K562 (cell line): ENCODE measurements around the gene NUP98. TPM values are rescaled to one million over a fixed set of nuclear protein-coding genes. Genes with fewer than 3 reads are reported as not detected.

Experiments
- ATAC-seq: fragments of 200-7000 bp; cut with Tn5 transposase; 3 replicates; pipeline ENCODE4 v1.9.1; 2020; ENCODE audit warnings: moderate library complexity
- BruUV-seq: library from RNA; stranded (reverse); fragments of 400-500 nt; replicated peaks from 2 replicates; lab custom pipeline; 2021; lab: Mats Ljungman, UMichigan
- CTCF ChIA-PET: fragments of 300-600 bp; formaldehyde crosslinking; extraction: SDS; loops from one replicate; lab custom pipeline; 2021; ENCODE audit warnings: low intra/inter-chr PET ratio; lab: Yijun Ruan, JAX
- POLR2A ChIA-PET: fragments of 300-600, 350-650 bp; sonication (Branson Sonifier 250); formaldehyde crosslinking; extraction: SDS; loops from one replicate; lab custom pipeline; 2021; ENCODE audit warnings: antibody characterized with exemption, inconsistent platforms; lab: Yijun Ruan, JAX
- DNase-seq, 4 experiments: peaks; one replicate each; pipeline versions ENCODE4 v3.0.0 to v3.0.0-alpha.2; 2011 to 2018; ENCODE audit warnings: low spot score in 3 of 4, mixed read lengths in 3 of 4; ENCODE audit errors: extremely low read depth in 1 of 4
- FAIRE-seq: peaks from 2 replicates; lab custom pipeline; 2011; peaks lifted over from hg19 to GRCh38; lab: Jason Lieb, UNC
- H2AFZ ChIP-seq: 2 replicates; pipeline ENCODE4 v1.6.0; 2011; ENCODE audit warnings: low read depth, low read length, control low read depth, inconsistent platforms
- H3K27ac ChIP-seq: fragments of 200-600 bp; 3 replicates; pipeline ENCODE4 v1.8.0; 2011; ENCODE audit warnings: low read depth, mild to moderate bottlenecking, control low read depth, inconsistent platforms, low read length, moderate library complexity, mixed read lengths; ENCODE audit errors: extremely low read depth
- H3K27me3 ChIP-seq, 2 experiments: fragments of 300-600 bp in 1 of 2; 2 replicates in 1 of 2; 3 replicates in 1 of 2; pipeline versions ENCODE4 v1.6.0 to v1.8.0; 2011; ENCODE audit warnings: inconsistent platforms in 2 of 2, low read length in 2 of 2, mild to moderate bottlenecking in 1 of 2, mixed read lengths in 1 of 2, moderate library complexity in 1 of 2; ENCODE audit not compliant: control insufficient read depth in 2 of 2, insufficient read depth in 2 of 2
- H3K36me3 ChIP-seq: fragments of 300-600 bp; 3 replicates; pipeline ENCODE4 v1.8.0; 2011; ENCODE audit warnings: mild to moderate bottlenecking, low read length, inconsistent platforms; ENCODE audit not compliant: control insufficient read depth, insufficient read depth
- H3K4me1 ChIP-seq, 2 experiments: fragments of 200-600 bp in 1 of 2; replicated peaks in 1 of 2; 2 replicates in 1 of 2; 3 replicates in 1 of 2; pipeline versions ENCODE4 v1.5.1 to v1.8.0; 2011; ENCODE audit warnings: inconsistent platforms in 2 of 2, low read length in 2 of 2, mild to moderate bottlenecking in 1 of 2, mixed read lengths in 1 of 2, moderate library complexity in 1 of 2; ENCODE audit not compliant: control insufficient read depth in 2 of 2, insufficient read depth in 2 of 2
- H3K4me2 ChIP-seq: 2 replicates; pipeline ENCODE4 v1.6.1; 2011; ENCODE audit warnings: low read length, control low read depth, inconsistent platforms, mixed read lengths; ENCODE audit not compliant: insufficient read depth
- H3K4me3 ChIP-seq: fragments of 200-600 bp; sonication (generic), shearing (Covaris generic); 2 replicates; pipeline ENCODE4 v1.5.1; 2016; ENCODE audit warnings: control low read depth, inconsistent platforms
- H3K79me2 ChIP-seq: fragments of 200-600 bp; 3 replicates; pipeline ENCODE4 v1.8.0; 2011; ENCODE audit warnings: low read length, inconsistent platforms; ENCODE audit not compliant: control insufficient read depth, insufficient read depth
- H3K9ac ChIP-seq, 2 experiments: 2 replicates each; pipeline versions ENCODE4 v1.6.0 to v1.6.1; 2011; ENCODE audit warnings: low read depth in 2 of 2, low read length in 2 of 2, control low read depth in 1 of 2, inconsistent platforms in 1 of 2, mild to moderate bottlenecking in 1 of 2, mixed read lengths in 1 of 2; ENCODE audit not compliant: insufficient read depth in 1 of 2
- H3K9me1 ChIP-seq: one replicate; pipeline ENCODE4 v1.6.0; 2011; ENCODE audit warnings: inconsistent platforms, mild to moderate bottlenecking, low read length, moderate library complexity; ENCODE audit not compliant: control insufficient read depth, insufficient read depth
- H3K9me3 ChIP-seq: replicated peaks from 2 replicates; pipeline ENCODE4 v1.5.1; 2011; ENCODE audit warnings: low read depth, low read length, inconsistent platforms; ENCODE audit not compliant: control insufficient read depth, insufficient read depth
- H4K20me1 ChIP-seq: replicated peaks from 2 replicates; pipeline ENCODE4 v1.6.1; 2011; ENCODE audit warnings: low read length, inconsistent platforms, mixed read lengths; ENCODE audit not compliant: control insufficient read depth, insufficient read depth
- CHD1 ChIP-seq: fragments of 200-600 bp; sonication (generic); IDR thresholded peaks from one replicate; pipeline ENCODE4 v1.6.1; 2012; ENCODE audit warnings: mild to moderate bottlenecking, moderate library complexity, low read length, inconsistent platforms
- CTCFL ChIP-seq: IDR thresholded peaks from 2 replicates; pipeline ENCODE4 v1.6.1; 2011; ENCODE audit warnings: borderline replicate concordance, low read depth, mild to moderate bottlenecking, moderate library complexity, low read length; ENCODE audit not compliant: insufficient read depth, poor library complexity, severe bottlenecking
- GABPB1 ChIP-seq: sonication (generic); formaldehyde crosslinking; IDR thresholded peaks from 2 replicates; pipeline ENCODE4 v1.8.0; 2022; ENCODE audit warnings: mild to moderate bottlenecking, missing genetic modification reagents
- HDAC2 ChIP-seq: fragments of 450-650 bp; IDR thresholded peaks from 2 replicates; pipeline ENCODE4 v1.6.1; 2016; ENCODE audit warnings: mild to moderate bottlenecking
- HIVEP1 ChIP-seq: fragments of 250-450 bp; sonication (Bioruptor Pico); IDR thresholded peaks from 2 replicates; pipeline ENCODE4 v1.4.0; 2020; ENCODE audit warnings: mild to moderate bottlenecking
- HNRNPK ChIP-seq: fragments of 200-400 bp; formaldehyde crosslinking; IDR thresholded peaks from one replicate; pipeline ENCODE4 v1.6.1; 2018; ENCODE audit warnings: mild to moderate bottlenecking, low read depth, low read length; ENCODE audit not compliant: poor library complexity, severe bottlenecking
- HNRNPUL1 ChIP-seq: fragments of 200-400 bp; formaldehyde crosslinking; IDR thresholded peaks from 2 replicates; pipeline ENCODE4 v1.6.1; 2017; ENCODE audit warnings: low read length
- KLF13 ChIP-seq: fragments of 450-650 bp; IDR thresholded peaks from 2 replicates; pipeline ENCODE4 v1.6.1; 2016; ENCODE audit warnings: missing genetic modification characterization, low read depth, mild to moderate bottlenecking, missing compliant biosample characterization, moderate library complexity, borderline replicate concordance
- LEF1 ChIP-seq: fragments of 450-650 bp; IDR thresholded peaks from 2 replicates; pipeline ENCODE4 v1.6.1; 2016; ENCODE audit warnings: mild to moderate bottlenecking
- RAD51 ChIP-seq: fragments of 450-650 bp; IDR thresholded peaks from 2 replicates; pipeline ENCODE4 v1.7.1; 2016; ENCODE audit warnings: low read depth, mild to moderate bottlenecking, borderline replicate concordance
- SLC30A9 ChIP-seq: fragments of 250-450 bp; sonication (Bioruptor Pico); IDR thresholded peaks from 2 replicates; pipeline ENCODE4 v1.8.0; 2022; ENCODE audit warnings: mild to moderate bottlenecking, moderate library complexity
- STAT5A ChIP-seq: IDR thresholded peaks from 2 replicates; pipeline ENCODE4 v1.6.1; 2012; ENCODE audit warnings: low read length, inconsistent platforms, borderline replicate concordance
- TCF7 ChIP-seq: sonication (generic); IDR thresholded peaks from 2 replicates; pipeline ENCODE4 v1.6.1; 2016; ENCODE audit warnings: antibody characterized with exemption, borderline replicate concordance
- TEAD2 ChIP-seq: fragments of 450-650 bp; IDR thresholded peaks from 2 replicates; pipeline ENCODE4 v1.6.1; 2016; ENCODE audit warnings: missing genetic modification characterization, control low read depth, missing compliant biosample characterization
- ZNF184 ChIP-seq: sonication (generic); formaldehyde crosslinking; IDR thresholded peaks from 2 replicates; pipeline ENCODE4 v1.5.0; 2020; ENCODE audit warnings: missing genetic modification reagents
- ZNF280B ChIP-seq: fragments of 250-450 bp; sonication (Bioruptor Pico); IDR thresholded peaks from 2 replicates; pipeline ENCODE4 v1.5.1; 2021; ENCODE audit warnings: mild to moderate bottlenecking
- ZNF551 ChIP-seq: fragments of 250-450 bp; sonication (Bioruptor Pico); IDR thresholded peaks from 2 replicates; pipeline ENCODE4 v1.5.0; 2021; ENCODE audit warnings: mild to moderate bottlenecking, moderate library complexity
- ZNF561 ChIP-seq: fragments of 450-650 bp; formaldehyde crosslinking; conservative IDR thresholded peaks from 2 replicates; pipeline ENCODE4 v1.4.0; 2020; ENCODE audit warnings: mild to moderate bottlenecking, moderate library complexity
- ZNF644 ChIP-seq: fragments of 200-800 bp; sonication (Bioruptor generic); IDR thresholded peaks from 2 replicates; pipeline ENCODE4 v1.6.1; 2016; ENCODE audit warnings: low read depth, missing genetic modification characterization, missing compliant biosample characterization
- WGBS: fragments of 100-300 bp; shearing (Covaris generic); methylation state at CpG from one replicate; pipeline ENCODE4 v1.1.6; 2016; ENCODE audit warnings: low coverage, mixed read lengths; ENCODE audit not compliant: insufficient coverage; ENCODE audit errors: missing lambda C conversion rate; 5-methylcytosine and 5-hydroxymethylcytosine counted together
- in situ Hi-C: fragments of 300-500 bp; cut with MboI; formaldehyde crosslinking; loops from 4 replicates; pipeline ENCODE4 v1.15.0; 2018; ENCODE audit warnings: inconsistent platforms, mixed read lengths
- intact Hi-C: fragments of 100-400 bp; cut with micrococcal nuclease; formaldehyde crosslinking; loops from 2 replicates; pipeline ENCODE4 v1.14.2; 2022
- polyA plus RNA-seq, 8 experiments: library from polyadenylated mRNA; depleted of rRNA in 4 of 8; stranded (reverse) in 5 of 8; unstranded in 3 of 8; fragments of >200 nt; fragmentation: Nextera tagmentation in 2 of 8; fragmentation: Illumina TruSeq in 1 of 8; extraction: Ambion mirVana in 2 of 8; extraction: Trizol in 1 of 8; gene quantifications; 2 replicates each; pipeline versions ENCODE4 v1.2.1 to v1.2.3, GENCODE V29; 2011 to 2014; ENCODE audit warnings: inconsistent platforms in 1 of 8, missing spikeins in 1 of 8
- total RNA-seq, 7 experiments: library from RNA; depleted of rRNA in 6 of 7; stranded (reverse); fragments of >200 nt in 6 of 7; fragmentation: Illumina TruSeq in 2 of 7; extraction: Trizol in 2 of 7; gene quantifications; 2 replicates each; pipeline versions ENCODE4 v1.2.1 to v1.2.3, GENCODE V29; 2011 to 2021; ENCODE audit warnings: low replicate concordance in 1 of 7

The NUP98 gene
- total and polyA plus RNA-seq, 9 of the 15 experiments (the other 6 are each of a cell fraction or from before 2014, with no cell fraction given): 45.1 to 196 (median 130) TPM

GRCh38 chr11:3675971-3676370 is 121.4 kb downstream of the NUP98 start (continued):
- TF ChIP-seq CTCFL (no peak), ZNF551 (CRISPR knock-in tag) (no peak), ZNF561 (CRISPR knock-in tag) (no peak), RAD51 (no peak), KLF13 (no peak), HIVEP1 (CRISPR knock-in tag) (no peak)
- TF ChIP-seq, all 486 proteins: peak for 0

- Histone ChIP-seq H3K4me1 (no peaks in the 10 kb centered on the region), H3K27me3 (no peaks in the 10 kb centered on the region), H3K27ac (no peak overlapping the region), H3K79me2 (no peaks in the 10 kb centered on the region), H2AFZ (no peak overlapping the region), H4K20me1 (no peaks in the 10 kb centered on the region; the same call in 1 of the 2 replicates), H3K9me1 (peaks cover 3% of the 10 kb centered on the region), H3K36me3 (peaks cover 86% of the 10 kb centered on the region), H3K9ac (no peak overlapping the region), H3K4me2 (no peak overlapping the region), H3K4me3 (no peak overlapping the region), H3K9me3 (no peaks in the 10 kb centered on the region)
- ATAC-seq (no peak), DNase-seq (peak in 1 of 4 experiments; percentile 5), FAIRE-seq (no peak)
- no peak for TF ChIP-seq STAT5A
- no peak for TF ChIP-seq TCF7
- no peak for TF ChIP-seq ZNF184 (CRISPR knock-in tag)
- no peak for TF ChIP-seq HNRNPK
- no peak for TF ChIP-seq HDAC2
- TF ChIP-seq ZNF280B (CRISPR knock-in tag): no peak
- TF ChIP-seq HNRNPUL1: no peak
- no peak for TF ChIP-seq HIVEP1 (CRISPR knock-in tag)
- no peak for TF ChIP-seq GABPB1
- TF ChIP-seq SLC30A9 (CRISPR knock-in tag): no peak
- no peak for TF ChIP-seq LEF1
- no peak for TF ChIP-seq TEAD2
- no peak for TF ChIP-seq CHD1
- no peak for TF ChIP-seq ZNF644 (tag)
- intact Hi-C loops (no loop called here), in situ Hi-C loops (no loop called here)
- ChIA-PET CTCF (no interaction called here), POLR2A (no interaction called here)
- WGBS: 100% methylated on average over 1 of the region's 1 CpG
- no TSS peak for BruUV-seq
Observed at GRCh38 chr11:3674189-3674588, 123.2 kb downstream of the NUP98 start.
